IMR-90 (cell line): Measurements from ENCODE around the gene TPP2. TPM values are rescaled to one million over a fixed set of nuclear protein-coding genes. Genes with fewer than 3 reads are reported as not detected.

ENCODE experiments used
- ATAC-seq: fragments of 200-7000 bp; cut with Tn5 transposase; 2 replicates; pipeline ENCODE4 v1.9.1; 2020; ENCODE audit warnings: low read depth, mild to moderate bottlenecking, moderate library complexity
- BruUV-seq: library from RNA; stranded (reverse); fragments of 400-500 nt; replicated peaks from 2 replicates; lab custom pipeline; 2021; lab: Mats Ljungman, UMichigan
- CTCF ChIA-PET: fragments of 300-600 bp; formaldehyde crosslinking; extraction: SDS; loops from one replicate; lab custom pipeline; 2021; ENCODE audit warnings: antibody characterized with exemption; lab: Yijun Ruan, JAX
- POLR2A ChIA-PET: fragments of 300-600 bp; sonication (Branson Sonifier 250); formaldehyde crosslinking; loops from one replicate; lab custom pipeline; 2022; ENCODE audit warnings: antibody characterized with exemption; ENCODE audit not compliant: unreplicated experiment; lab: Charles Lee
- DNase-seq: peaks from one replicate; pipeline ENCODE4 v3.0.0; 2013
- H2AFZ ChIP-seq: replicated peaks from 2 replicates; pipeline ENCODE3; 2013; ENCODE audit warnings: low read length, mild to moderate bottlenecking; ENCODE audit not compliant: poor library complexity
- H2AK5ac ChIP-seq: 2 replicates; pipeline ENCODE4 v1.6.1; 2013; ENCODE audit warnings: low read depth, low read length, inconsistent platforms
- H2AK9ac ChIP-seq: replicated peaks from 2 replicates; pipeline ENCODE3; 2013; ENCODE audit warnings: mild to moderate bottlenecking, low read depth, low read length, moderate library complexity; ENCODE audit not compliant: poor library complexity
- H2BK120ac ChIP-seq: 2 replicates; pipeline ENCODE4 v1.6.1; 2013; ENCODE audit warnings: low read depth, low read length, inconsistent platforms
- H2BK15ac ChIP-seq: 3 replicates; pipeline ENCODE4 v1.6.1; 2013; ENCODE audit warnings: low read depth, low read length, inconsistent platforms
- H2BK20ac ChIP-seq: 2 replicates; pipeline ENCODE4 v1.6.1; 2013; ENCODE audit warnings: low read depth, mild to moderate bottlenecking, inconsistent platforms, low read length, moderate library complexity
- H2BK5ac ChIP-seq: 2 replicates; pipeline ENCODE4 v1.6.1; 2013; ENCODE audit warnings: mild to moderate bottlenecking, low read depth, low read length, inconsistent platforms; ENCODE audit not compliant: poor library complexity, severe bottlenecking
- H3K14ac ChIP-seq: replicated peaks from 2 replicates; pipeline ENCODE4 v1.6.1; 2013; ENCODE audit warnings: low read depth, low read length, inconsistent platforms
- H3K18ac ChIP-seq: 2 replicates; pipeline ENCODE4 v1.6.1; 2013; ENCODE audit warnings: low read depth, low read length, control low read depth
- H3K23ac ChIP-seq: 2 replicates; pipeline ENCODE4 v1.6.1; 2013; ENCODE audit warnings: low read depth, low read length, inconsistent platforms
- H3K27ac ChIP-seq: 2 replicates; pipeline ENCODE4 v1.5.1; 2013; ENCODE audit warnings: mild to moderate bottlenecking, control low read depth, low read length; ENCODE audit not compliant: insufficient read depth
- H3K27me3 ChIP-seq: 2 replicates; pipeline ENCODE4 v1.6.1; 2013; ENCODE audit warnings: low read length; ENCODE audit not compliant: control insufficient read depth, insufficient read depth
- H3K36me3 ChIP-seq: 2 replicates; pipeline ENCODE4 v1.6.1; 2013; ENCODE audit warnings: low read length, mixed read lengths; ENCODE audit not compliant: control insufficient read depth, insufficient read depth
- H3K4ac ChIP-seq: 2 replicates; pipeline ENCODE4 v1.6.1; 2013; ENCODE audit warnings: low read depth, low read length, inconsistent platforms
- H3K4me1 ChIP-seq: 2 replicates; pipeline ENCODE4 v1.6.1; 2013; ENCODE audit warnings: low read length, mixed read lengths; ENCODE audit not compliant: control insufficient read depth, insufficient read depth
- H3K4me2 ChIP-seq: 2 replicates; pipeline ENCODE4 v1.6.1; 2013; ENCODE audit warnings: low read depth, mild to moderate bottlenecking, control low read depth, low read length, moderate library complexity
- H3K4me3 ChIP-seq: 2 replicates; pipeline ENCODE4 v1.5.1; 2013; ENCODE audit warnings: low read depth, mild to moderate bottlenecking, control low read depth, low read length, moderate library complexity; ENCODE audit not compliant: insufficient read depth
- H3K56ac ChIP-seq: 2 replicates; pipeline ENCODE4 v1.6.1; 2013; ENCODE audit warnings: low read length, inconsistent platforms; ENCODE audit not compliant: insufficient read depth; ENCODE audit errors: extremely low read depth
- H3K79me1 ChIP-seq, 2 experiments: 2 replicates each; pipeline ENCODE4 v1.6.1; 2013; ENCODE audit warnings: low read length in 2 of 2, inconsistent platforms in 1 of 2, low read depth in 1 of 2
- H3K9ac ChIP-seq: 2 replicates; pipeline ENCODE4 v1.6.1; 2013; ENCODE audit warnings: low read depth, low read length, control low read depth
- H3K9me1 ChIP-seq: 2 replicates; pipeline ENCODE4 v1.6.1; 2013; ENCODE audit warnings: low read length, inconsistent platforms; ENCODE audit not compliant: insufficient read depth
- H3K9me3 ChIP-seq: 2 replicates; pipeline ENCODE4 v1.6.1; 2013; ENCODE audit warnings: low read length; ENCODE audit not compliant: control insufficient read depth, insufficient read depth
- H4K20me1 ChIP-seq: 2 replicates; pipeline ENCODE4 v1.6.1; 2013; ENCODE audit warnings: low read length, inconsistent platforms; ENCODE audit not compliant: insufficient read depth
- H4K5ac ChIP-seq: 2 replicates; pipeline ENCODE4 v1.6.1; 2013; ENCODE audit warnings: mild to moderate bottlenecking, low read depth, low read length, control low read depth
- H4K8ac ChIP-seq, 2 experiments: 2 replicates each; pipeline ENCODE4 v1.6.1; 2013; ENCODE audit warnings: low read depth in 2 of 2, low read length in 2 of 2, control low read depth in 1 of 2, inconsistent platforms in 1 of 2
- H4K91ac ChIP-seq: 2 replicates; pipeline ENCODE4 v1.6.1; 2013; ENCODE audit warnings: low read depth, low read length, inconsistent platforms; ENCODE audit not compliant: insufficient read depth
- CEBPB ChIP-seq: IDR thresholded peaks from 2 replicates; pipeline ENCODE4 v1.6.1; 2012; ENCODE audit warnings: low read depth, low read length, improper control_type of control experiment
- CHD1 ChIP-seq: IDR thresholded peaks from 2 replicates; pipeline ENCODE4 v1.6.1; 2012; ENCODE audit warnings: low read depth, low read length, improper control_type of control experiment
- MAFK ChIP-seq: IDR thresholded peaks from 2 replicates; pipeline ENCODE4 v1.6.1; 2012; ENCODE audit warnings: low read depth, low read length, improper control_type of control experiment
- MXI1 ChIP-seq: IDR thresholded peaks from 2 replicates; pipeline ENCODE4 v1.6.1; 2012; ENCODE audit warnings: low read depth, mild to moderate bottlenecking, low read length, moderate library complexity, borderline replicate concordance
- NFE2L2 ChIP-seq: fragments of 150-350 bp; IDR thresholded peaks from 2 replicates; pipeline ENCODE4 v1.6.1; 2016; ENCODE audit warnings: low read depth, mild to moderate bottlenecking, low read length
- WGBS, 2 experiments: methylation state at CpG; one replicate each; pipeline versions ENCODE4 v1.1.5 to v1.1.7; 2013; ENCODE audit warnings: missing lambda C conversion rate in 2 of 2; ENCODE audit not compliant: insufficient read length in 1 of 2; ENCODE audit errors: extremely low coverage in 2 of 2; 5-methylcytosine and 5-hydroxymethylcytosine counted together
- dilution Hi-C: fragments of 300-500 bp; cut with HindIII; formaldehyde crosslinking; loops from one replicate; pipeline ENCODE4 v1.14.3; 2018; ENCODE audit warnings: low sequenced_read_pairs; ENCODE audit not compliant: unreplicated experiment
- in situ Hi-C: fragments of 300-500 bp; cut with MboI; formaldehyde crosslinking; loops from 3 replicates; pipeline ENCODE4 v1.14.3; 2019; ENCODE audit warnings: low sequenced_read_pairs, inconsistent platforms, mixed read lengths
- intact Hi-C: fragments of 100-400 bp; cut with micrococcal nuclease; formaldehyde crosslinking; loops from 2 replicates; pipeline ENCODE4 v1.10.0; 2022
- polyA plus RNA-seq, 3 experiments: library from polyadenylated mRNA; depleted of rRNA; stranded (reverse); fragments of >200 nt; gene quantifications; 2 replicates each; pipeline ENCODE4 v1.2.3, GENCODE V29; 2012; ENCODE audit warnings: low replicate concordance in 1 of 3
- total RNA-seq: library from RNA; depleted of rRNA; stranded (reverse); fragments of >200 nt; gene quantifications from 2 replicates; pipeline ENCODE4 v1.2.3, GENCODE V29; 2012

TPP2 gene
- total and polyA plus RNA-seq, 2 of the 4 experiments (the other 2 are of a cell fraction) = 27.6 to 52.9 TPM

- Histone ChIP-seq H3K4me2 (no peak overlapping the region), H3K27ac (no peak overlapping the region), H4K5ac (no peak overlapping the region), H2BK15ac (no peak overlapping the region), H3K36me3 (peaks cover 35% of the 10 kb centered on the region), H3K9ac (no peak overlapping the region), H2AK5ac (no peak overlapping the region), H2BK120ac (no peak overlapping the region), H3K4me3 (no peak overlapping the region), H4K91ac (no peak overlapping the region), H3K56ac (no peak overlapping the region), H3K14ac (no peak overlapping the region), H3K79me1 (peaks cover 36 to 52% of the 10 kb centered on the region in 2 experiments), H3K18ac (no peak overlapping the region), H3K9me3 (no peaks in the 10 kb centered on the region), H2AFZ (no peak overlapping the region), H4K8ac (no peak overlapping the region), H3K4ac (no peak overlapping the region), H3K27me3 (no peaks in the 10 kb centered on the region), H4K20me1 (peaks cover 5% of the 10 kb centered on the region; the same call in 1 of the 2 replicates), H3K23ac (no peak overlapping the region), H3K9me1 (peaks cover 5% of the 10 kb centered on the region; the same call in 1 of the 2 replicates), H2AK9ac (no peak overlapping the region), H3K4me1 (no peaks in the 10 kb centered on the region), H2BK5ac (no peak overlapping the region), H2BK20ac (no peak overlapping the region)
- no peak for DNase-seq
- TF ChIP-seq CEBPB (no peak), NFE2L2 (no peak), CHD1 (no peak), MAFK (no peak), MXI1 (no peak)
- intact Hi-C loops = no loop called here
- ATAC-seq = no peak
- no TSS peak for BruUV-seq
- dilution Hi-C loops = no loop called here
- in situ Hi-C loops = no loop called here
- ChIA-PET CTCF (no interaction called here), POLR2A (no interaction called here)
- WGBS, 2 experiments = no CpG with 5 or more reads among the region's 9 CpGs
Observed at GRCh38 chr13:102610296-102610895, 13.6 kb downstream of the TPP2 start.
